ENCODE results near the gene NAALAD2.
"Not testable (repeated sequence)": the region's sequence is repeated elsewhere in the genome, so short reads cannot be mapped to it uniquely, and the experiment has no call there.

The NAALAD2 gene

GRCh38 chr11:90168571-90168970 is 34.1 kb downstream of the NAALAD2 start:
- DNase-seq (ENCODE audit: insufficient read length, low spot score) (no peak), FAIRE-seq (no peak)
- no peak for TF ChIP-seq POLR2A (IDR thresholded peaks at IDR 0.05; ENCODE audit: low read depth, low read length)

- FAIRE-seq (no peak), DNase-seq (ENCODE audit: insufficient read length, low spot score) (no peak)
- TF ChIP-seq POLR2A (IDR thresholded peaks at IDR 0.05; ENCODE audit: low read depth, low read length) = no peak
Measured at GRCh38 chr11:90171359-90171758, 36.9 kb downstream of the NAALAD2 start.

GRCh38 chr11:90176069-90176468 is 41.6 kb downstream of the NAALAD2 start:
- no peak for TF ChIP-seq POLR2A (IDR thresholded peaks at IDR 0.05; ENCODE audit: low read depth, low read length)
- FAIRE-seq (no peak), DNase-seq (ENCODE audit: insufficient read length, low spot score) (no peak)

GRCh38 chr11:90178751-90179150 is 44.3 kb downstream of the NAALAD2 start:
- FAIRE-seq (no peak), DNase-seq (ENCODE audit: insufficient read length, low spot score) (no peak)
- no peak for TF ChIP-seq POLR2A (IDR thresholded peaks at IDR 0.05; ENCODE audit: low read depth, low read length)

GRCh38 chr11:90179923-90180322 is 45.5 kb downstream of the NAALAD2 start:
- no peak for DNase-seq (ENCODE audit: insufficient read length, low spot score)
- FAIRE-seq = no peak
- TF ChIP-seq POLR2A (IDR thresholded peaks at IDR 0.05; ENCODE audit: low read depth, low read length) = no peak

- DNase-seq (ENCODE audit: insufficient read length, low spot score) (no peak), FAIRE-seq (no peak)
- no peak for TF ChIP-seq POLR2A (IDR thresholded peaks at IDR 0.05; ENCODE audit: low read depth, low read length)
Measured at GRCh38 chr11:90187839-90188238, 53.4 kb downstream of the NAALAD2 start.

GRCh38 chr11:90189011-90189410 is 54.5 kb downstream of the NAALAD2 start:
- FAIRE-seq = no peak
- no peak for TF ChIP-seq POLR2A (IDR thresholded peaks at IDR 0.05; ENCODE audit: low read depth, low read length)
- DNase-seq (ENCODE audit: insufficient read length, low spot score) = no peak

GRCh38 chr11:90192869-90193582 is 58.6 kb downstream of the NAALAD2 start:
- no peak for DNase-seq (ENCODE audit: insufficient read length, low spot score)
- no peak for TF ChIP-seq POLR2A (IDR thresholded peaks at IDR 0.05; ENCODE audit: low read depth, low read length)
- no peak for FAIRE-seq

- FAIRE-seq (no peak), DNase-seq (ENCODE audit: insufficient read length, low spot score) (no peak)
- no peak for TF ChIP-seq POLR2A (IDR thresholded peaks at IDR 0.05; ENCODE audit: low read depth, low read length)
Measured at GRCh38 chr11:90197377-90197776, 62.9 kb downstream of the NAALAD2 start.

GRCh38 chr11:90202342-90202741 is 67.9 kb downstream of the NAALAD2 start:
- no peak for TF ChIP-seq POLR2A (IDR thresholded peaks at IDR 0.05; ENCODE audit: low read depth, low read length)
- no peak for FAIRE-seq
- no peak for DNase-seq (ENCODE audit: insufficient read length, low spot score)

- TF ChIP-seq POLR2A (IDR thresholded peaks at IDR 0.05; ENCODE audit: low read depth, low read length) = no peak
- no peak for DNase-seq (ENCODE audit: insufficient read length, low spot score)
- no peak for FAIRE-seq
Measured at GRCh38 chr11:90204407-90204806, 69.9 kb downstream of the NAALAD2 start.

GRCh38 chr11:90204832-90205646 is 70.6 kb downstream of the NAALAD2 start:
- TF ChIP-seq POLR2A (IDR thresholded peaks at IDR 0.05; ENCODE audit: low read depth, low read length) = no peak
- DNase-seq (ENCODE audit: insufficient read length, low spot score) (no peak), FAIRE-seq (no peak)

GRCh38 chr11:90207992-90208391 is 73.5 kb downstream of the NAALAD2 start:
- FAIRE-seq; DNase-seq (ENCODE audit: insufficient read length, low spot score): not testable (repeated sequence)

- TF ChIP-seq POLR2A (IDR thresholded peaks at IDR 0.05; ENCODE audit: low read depth, low read length) = no peak
- FAIRE-seq = no peak
- DNase-seq (ENCODE audit: insufficient read length, low spot score) = no peak
Measured at GRCh38 chr11:90208857-90209256, 74.4 kb downstream of the NAALAD2 start.

- no peak for DNase-seq (ENCODE audit: insufficient read length, low spot score)
- TF ChIP-seq POLR2A (IDR thresholded peaks at IDR 0.05; ENCODE audit: low read depth, low read length) = no peak
- FAIRE-seq = no peak
Measured at GRCh38 chr11:90213322-90213721, 78.9 kb downstream of the NAALAD2 start.

Measured in H54 (cell line).